Stomach smooth muscle (tissue), 2 donors: ENCODE data around the gene KYNU.

Source experiments
- H3K27ac ChIP-seq: one replicate; pipeline ENCODE4 v1.7.0; 2013; ENCODE audit warnings: mild to moderate bottlenecking, low read length, inconsistent platforms
- H3K27me3 ChIP-seq, 2 donors: one replicate each; pipeline ENCODE4 v1.7.0; 2013; ENCODE audit warnings: low read length in 2 of 2; ENCODE audit not compliant: insufficient read depth in 2 of 2, control insufficient read depth in 1 of 2
- H3K36me3 ChIP-seq, 2 donors: one replicate each; pipeline ENCODE4 v1.7.0; 2013; ENCODE audit warnings: low read length in 2 of 2; ENCODE audit not compliant: control insufficient read depth in 2 of 2, insufficient read depth in 2 of 2
- H3K4me1 ChIP-seq: one replicate; pipeline ENCODE4 v1.7.0; 2013; ENCODE audit warnings: low read length; ENCODE audit not compliant: control insufficient read depth, insufficient read depth
- H3K4me3 ChIP-seq, 2 donors: one replicate each; pipeline ENCODE4 v1.7.0; 2013; ENCODE audit warnings: low read length in 2 of 2
- H3K9ac ChIP-seq, 2 donors: one replicate each; pipeline ENCODE4 v1.7.0; 2013; ENCODE audit warnings: low read length in 2 of 2, mild to moderate bottlenecking in 1 of 2
- H3K9me3 ChIP-seq, 2 donors: one replicate each; pipeline ENCODE4 v1.7.0; 2013; ENCODE audit warnings: low read length in 2 of 2; ENCODE audit not compliant: control insufficient read depth in 2 of 2
- donor health status: healthy.
- donor health status: Pancreatic carcinoma.

The KYNU gene

GRCh38 chr2:142957144-142957543, 79.7 kb downstream of the KYNU start:
- Histone ChIP-seq H3K9me3 (no peaks in the 10 kb centered on the region), H3K4me3 (no peak overlapping the region), H3K9ac (no peak overlapping the region), H3K27me3 (no peaks in the 10 kb centered on the region), H3K27ac (no peak overlapping the region), H3K36me3 (no peaks in the 10 kb centered on the region), H3K4me1 (no peaks in the 10 kb centered on the region)

- Histone ChIP-seq H3K4me3 (no peak overlapping the region), H3K9ac (no peak overlapping the region), H3K4me1 (no peaks in the 10 kb centered on the region), H3K9me3 (no peaks in the 10 kb centered on the region), H3K27me3 (no peaks in the 10 kb centered on the region), H3K27ac (no peak overlapping the region), H3K36me3 (no peaks in the 10 kb centered on the region)
Observed at GRCh38 chr2:142961202-142961601, 83.7 kb downstream of the KYNU start.

GRCh38 chr2:142965443-142965842, 88.0 kb downstream of the KYNU start:
- Histone ChIP-seq H3K27me3 (no peaks in the 10 kb centered on the region), H3K9ac (no peak overlapping the region), H3K27ac (no peak overlapping the region), H3K9me3 (no peaks in the 10 kb centered on the region), H3K4me1 (no peaks in the 10 kb centered on the region), H3K36me3 (no peaks in the 10 kb centered on the region), H3K4me3 (no peak overlapping the region)

- Histone ChIP-seq H3K9ac (no peak overlapping the region), H3K27me3 (no peaks in the 10 kb centered on the region), H3K4me3 (no peak overlapping the region), H3K9me3 (no peaks in the 10 kb centered on the region), H3K36me3 (no peaks in the 10 kb centered on the region), H3K27ac (no peak overlapping the region), H3K4me1 (no peaks in the 10 kb centered on the region)
Observed at GRCh38 chr2:142966284-142966683, 88.8 kb downstream of the KYNU start.

GRCh38 chr2:142967060-142967459, 89.6 kb downstream of the KYNU start:
- H3K4me3 ChIP-seq: no peak overlapping the region
- no peaks in the 10 kb centered on the region for H3K36me3 ChIP-seq
- no peak overlapping the region for H3K9ac ChIP-seq
- no peak overlapping the region for H3K27ac ChIP-seq
- H3K27me3 ChIP-seq: no peaks in the 10 kb centered on the region
- no peaks in the 10 kb centered on the region for H3K9me3 ChIP-seq
- H3K4me1 ChIP-seq: no peaks in the 10 kb centered on the region

- H3K9me3 ChIP-seq: no peaks in the 10 kb centered on the region
- no peaks in the 10 kb centered on the region for H3K36me3 ChIP-seq
- no peaks in the 10 kb centered on the region for H3K4me1 ChIP-seq
- H3K27ac ChIP-seq: no peak overlapping the region
- H3K9ac ChIP-seq: no peak overlapping the region
- no peaks in the 10 kb centered on the region for H3K27me3 ChIP-seq
- H3K4me3 ChIP-seq: no peak overlapping the region
Observed at GRCh38 chr2:142973160-142973821, 95.8 kb downstream of the KYNU start.

- Histone ChIP-seq H3K27me3 (no peaks in the 10 kb centered on the region), H3K27ac (no peak overlapping the region), H3K9me3 (no peaks in the 10 kb centered on the region), H3K4me3 (no peak overlapping the region), H3K4me1 (no peaks in the 10 kb centered on the region), H3K36me3 (no peaks in the 10 kb centered on the region), H3K9ac (no peak overlapping the region)
Observed at GRCh38 chr2:142973822-142974207, 96.4 kb downstream of the KYNU start.

GRCh38 chr2:142974288-142975024, 97.0 kb downstream of the KYNU start:
- H3K9ac ChIP-seq: no peak overlapping the region
- H3K27ac ChIP-seq: no peak overlapping the region
- no peak overlapping the region for H3K4me3 ChIP-seq
- no peaks in the 10 kb centered on the region for H3K4me1 ChIP-seq
- H3K36me3 ChIP-seq: no peaks in the 10 kb centered on the region
- H3K9me3 ChIP-seq: no peaks in the 10 kb centered on the region
- H3K27me3 ChIP-seq: no peaks in the 10 kb centered on the region

GRCh38 chr2:142975239-142975638, 97.8 kb downstream of the KYNU start:
- H3K9ac ChIP-seq: no peak overlapping the region
- no peaks in the 10 kb centered on the region for H3K9me3 ChIP-seq
- H3K36me3 ChIP-seq: no peaks in the 10 kb centered on the region
- no peak overlapping the region for H3K27ac ChIP-seq
- no peak overlapping the region for H3K4me3 ChIP-seq
- H3K4me1 ChIP-seq: no peaks in the 10 kb centered on the region
- H3K27me3 ChIP-seq: no peaks in the 10 kb centered on the region

- Histone ChIP-seq H3K27me3 (no peaks in the 10 kb centered on the region), H3K9ac (no peak overlapping the region), H3K36me3 (no peaks in the 10 kb centered on the region), H3K4me1 (no peaks in the 10 kb centered on the region), H3K9me3 (no peaks in the 10 kb centered on the region), H3K27ac (no peak overlapping the region), H3K4me3 (no peak overlapping the region)
Observed at GRCh38 chr2:142980246-142981068, 103.0 kb downstream of the KYNU start.

- Histone ChIP-seq H3K9me3 (no peaks in the 10 kb centered on the region), H3K4me3 (no peak overlapping the region), H3K27me3 (no peaks in the 10 kb centered on the region), H3K36me3 (no peaks in the 10 kb centered on the region), H3K27ac (no peak overlapping the region), H3K4me1 (no peaks in the 10 kb centered on the region), H3K9ac (no peak overlapping the region)
Observed at GRCh38 chr2:142981069-142981378, 103.6 kb downstream of the KYNU start.
